Dendritic cell treated with granulocyte-macrophage colony-stimulating factor and Interleukin-4, amounts not matched to agents 40 ng/mL and 50 ng/mL, for 4 days (primary cell): ENCODE results near the gene COG2.
"Not testable (repeated sequence)": the region's sequence is repeated elsewhere in the genome, so short reads cannot be mapped to it uniquely, and the experiment has no call there.

Source experiments
- H3K27ac Mint-ChIP-seq: one replicate; pipeline ENCODE4 v1.8.0; 2022; ENCODE audit warnings: mild to moderate bottlenecking, mixed read lengths
- H3K27me3 Mint-ChIP-seq: one replicate; pipeline ENCODE4 v1.8.0; 2022; ENCODE audit warnings: mild to moderate bottlenecking, mixed read lengths
- H3K36me3 Mint-ChIP-seq: one replicate; pipeline ENCODE4 v1.8.0; 2022; ENCODE audit warnings: low read depth, mixed read lengths
- H3K4me1 Mint-ChIP-seq: one replicate; pipeline ENCODE4 v1.8.0; 2022; ENCODE audit warnings: low read depth, mixed read lengths
- H3K4me3 Mint-ChIP-seq: one replicate; pipeline ENCODE4 v1.8.0; 2022; ENCODE audit warnings: mild to moderate bottlenecking, moderate library complexity, mixed read lengths
- H3K9me3 Mint-ChIP-seq: one replicate; pipeline ENCODE4 v1.8.0; 2022; ENCODE audit warnings: mixed read lengths
- intact Hi-C: fragments of 100-400 bp; cut with micrococcal nuclease; formaldehyde crosslinking; loops from one replicate; pipeline ENCODE4 v1.15.0; 2022

COG2 gene

GRCh38 chr1:230639714-230640209, 2.5 kb upstream of the COG2 start:
- no peak overlapping the region for H3K27ac Mint-ChIP-seq
- H3K36me3 Mint-ChIP-seq: peaks cover 8% of the 10 kb centered on the region
- no peaks in the 10 kb centered on the region for H3K9me3 Mint-ChIP-seq
- intact Hi-C loops: loop anchor here (5.0 to 10.0 kb wide), 3 partner anchors 228 to 573 kb away; partner anchors contain the start of gene C1orf198
- H3K4me1 Mint-ChIP-seq: peaks cover 24% of the 10 kb centered on the region
- no peak overlapping the region for H3K4me3 Mint-ChIP-seq
- H3K27me3 Mint-ChIP-seq: peaks cover 24% of the 10 kb centered on the region

- Mint-ChIP-seq H3K27ac (no peak overlapping the region), H3K36me3 (peaks cover 15% of the 10 kb centered on the region), H3K4me1 (peaks cover 33% of the 10 kb centered on the region), H3K4me3 (no peak overlapping the region), H3K27me3 (peaks cover 24% of the 10 kb centered on the region), H3K9me3 (no peaks in the 10 kb centered on the region)
- intact Hi-C loops: loop anchor here (5.0 to 10.0 kb wide), 3 partner anchors 226 to 571 kb away; partner anchors contain the start of gene C1orf198
These were observed 935 bp upstream of the COG2 start for GRCh38 chr1:230641346-230641745.

GRCh38 chr1:230641900-230642262, 400 bp upstream of the COG2 start:
- Mint-ChIP-seq H3K4me3 (peak overlapping the region; percentile 98), H3K27me3 (peaks cover 19% of the 10 kb centered on the region), H3K27ac (peak overlapping the region; percentile 94), H3K36me3 (peaks cover 20% of the 10 kb centered on the region), H3K4me1 (peaks cover 39% of the 10 kb centered on the region), H3K9me3 (no peaks in the 10 kb centered on the region)
- intact Hi-C loops: loop anchor here (5.0 to 10.0 kb wide), 3 partner anchors 225 to 570 kb away; partner anchors contain the start of gene C1orf198

- Mint-ChIP-seq H3K27ac (no peak overlapping the region), H3K27me3 (peaks cover 8% of the 10 kb centered on the region), H3K4me1 (peaks cover 46% of the 10 kb centered on the region), H3K9me3 (no peaks in the 10 kb centered on the region), H3K36me3 (peaks cover 22% of the 10 kb centered on the region), H3K4me3 (no peak overlapping the region)
- intact Hi-C loops: loop anchor here (5.0 to 10.0 kb wide), 3 partner anchors 223 to 568 kb away; partner anchors contain the start of gene C1orf198
These were observed 1.6 kb downstream of the COG2 start for GRCh38 chr1:230643908-230644307.

GRCh38 chr1:230646710-230647302, 4.5 kb downstream of the COG2 start:
- intact Hi-C loops: loop anchor here (10.0 kb wide), 1 partner anchor 338 kb away; no protein-coding TSS in a partner anchor
- Mint-ChIP-seq H3K27ac (no peak overlapping the region), H3K4me1 (peaks cover 49% of the 10 kb centered on the region), H3K36me3 (peaks cover 22% of the 10 kb centered on the region), H3K9me3 (no peaks in the 10 kb centered on the region), H3K4me3 (no peak overlapping the region), H3K27me3 (no peaks in the 10 kb centered on the region)

- no peak overlapping the region for H3K27ac Mint-ChIP-seq
- H3K4me1 Mint-ChIP-seq: peaks cover 46% of the 10 kb centered on the region
- no peaks in the 10 kb centered on the region for H3K27me3 Mint-ChIP-seq
- intact Hi-C loops: loop anchor here (10.0 kb wide), 1 partner anchor 337 kb away; no protein-coding TSS in a partner anchor
- H3K36me3 Mint-ChIP-seq: peaks cover 20% of the 10 kb centered on the region
- no peaks in the 10 kb centered on the region for H3K9me3 Mint-ChIP-seq
- no peak overlapping the region for H3K4me3 Mint-ChIP-seq
These were observed 5.0 kb downstream of the COG2 start for GRCh38 chr1:230647321-230647720.

GRCh38 chr1:230648114-230648513, 5.8 kb downstream of the COG2 start:
- H3K27me3 Mint-ChIP-seq: no peaks in the 10 kb centered on the region
- H3K4me3 Mint-ChIP-seq: no peak overlapping the region
- no peak overlapping the region for H3K27ac Mint-ChIP-seq
- intact Hi-C loops: loop anchor here (10.0 kb wide), 1 partner anchor 337 kb away; no protein-coding TSS in a partner anchor
- H3K36me3 Mint-ChIP-seq: peaks cover 15% of the 10 kb centered on the region
- peaks cover 46% of the 10 kb centered on the region for H3K4me1 Mint-ChIP-seq
- H3K9me3 Mint-ChIP-seq: no peaks in the 10 kb centered on the region

- intact Hi-C loops: no loop called here
- Mint-ChIP-seq H3K9me3 (no peaks in the 10 kb centered on the region), H3K4me1 (peaks cover 41% of the 10 kb centered on the region), H3K27ac (no peak overlapping the region), H3K36me3 (peaks cover 15% of the 10 kb centered on the region), H3K4me3 (no peak overlapping the region), H3K27me3 (no peaks in the 10 kb centered on the region)
These were observed 8.0 kb downstream of the COG2 start for GRCh38 chr1:230650300-230650699.

GRCh38 chr1:230651235-230651634, 9.0 kb downstream of the COG2 start:
- no peaks in the 10 kb centered on the region for H3K9me3 Mint-ChIP-seq
- intact Hi-C loops: no loop called here
- H3K36me3 Mint-ChIP-seq: peaks cover 9% of the 10 kb centered on the region
- no peak overlapping the region for H3K4me3 Mint-ChIP-seq
- H3K27me3 Mint-ChIP-seq: no peaks in the 10 kb centered on the region
- H3K4me1 Mint-ChIP-seq: peaks cover 40% of the 10 kb centered on the region
- H3K27ac Mint-ChIP-seq: no peak overlapping the region

GRCh38 chr1:230656719-230657118, 14.4 kb downstream of the COG2 start:
- H3K9me3 Mint-ChIP-seq, H3K27ac Mint-ChIP-seq, H3K27me3 Mint-ChIP-seq, H3K4me3 Mint-ChIP-seq, intact Hi-C loops: not testable (repeated sequence)
- H3K4me1 Mint-ChIP-seq: peaks cover 23% of the 10 kb centered on the region
- H3K36me3 Mint-ChIP-seq: peaks cover 30% of the 10 kb centered on the region

GRCh38 chr1:230658103-230658502, 15.8 kb downstream of the COG2 start:
- H3K27me3 Mint-ChIP-seq, intact Hi-C loops, H3K4me3 Mint-ChIP-seq, H3K27ac Mint-ChIP-seq, H3K9me3 Mint-ChIP-seq: not testable (repeated sequence)
- Mint-ChIP-seq H3K4me1 (peaks cover 27% of the 10 kb centered on the region), H3K36me3 (peaks cover 44% of the 10 kb centered on the region)

GRCh38 chr1:230658691-230659090, 16.4 kb downstream of the COG2 start:
- Mint-ChIP-seq H3K27ac (no peak overlapping the region), H3K27me3 (no peaks in the 10 kb centered on the region), H3K4me1 (peaks cover 27% of the 10 kb centered on the region), H3K36me3 (peaks cover 49% of the 10 kb centered on the region), H3K9me3 (no peaks in the 10 kb centered on the region), H3K4me3 (no peak overlapping the region)
- intact Hi-C loops: no loop called here

- peaks cover 18% of the 10 kb centered on the region for H3K4me1 Mint-ChIP-seq
- peaks cover 79% of the 10 kb centered on the region for H3K36me3 Mint-ChIP-seq
- H3K4me3 Mint-ChIP-seq: no peak overlapping the region
- peak overlapping the region; percentile 2 for H3K27ac Mint-ChIP-seq
- H3K27me3 Mint-ChIP-seq: no peaks in the 10 kb centered on the region
- no peaks in the 10 kb centered on the region for H3K9me3 Mint-ChIP-seq
- intact Hi-C loops: no loop called here
These were observed 19.7 kb downstream of the COG2 start for GRCh38 chr1:230661976-230662375.

GRCh38 chr1:230668227-230668626, 25.9 kb downstream of the COG2 start:
- no peak overlapping the region for H3K27ac Mint-ChIP-seq
- no peaks in the 10 kb centered on the region for H3K9me3 Mint-ChIP-seq

More at GRCh38 chr1:230668227-230668626, 25.9 kb downstream of the COG2 start:
- intact Hi-C loops: no loop called here
- peaks cover 13% of the 10 kb centered on the region for H3K4me1 Mint-ChIP-seq
- H3K36me3 Mint-ChIP-seq: peaks cover 92% of the 10 kb centered on the region
- H3K27me3 Mint-ChIP-seq: no peaks in the 10 kb centered on the region
- no peak overlapping the region for H3K4me3 Mint-ChIP-seq
